GM18867 (cell line): ENCODE measurements around the gene MECP2.
"Not testable (repeated sequence)": the region's sequence is repeated elsewhere in the genome, so short reads cannot be mapped to it uniquely, and the experiment has no call there.

ENCODE experiments used
- ATAC-seq: cut with Tn5 transposase; IDR thresholded peaks from one replicate; pipeline ENCODE4 v1.9.1; 2021; ENCODE audit warnings: mild to moderate bottlenecking, moderate library complexity; ENCODE audit not compliant: unreplicated experiment

Gene MECP2

DNA sequence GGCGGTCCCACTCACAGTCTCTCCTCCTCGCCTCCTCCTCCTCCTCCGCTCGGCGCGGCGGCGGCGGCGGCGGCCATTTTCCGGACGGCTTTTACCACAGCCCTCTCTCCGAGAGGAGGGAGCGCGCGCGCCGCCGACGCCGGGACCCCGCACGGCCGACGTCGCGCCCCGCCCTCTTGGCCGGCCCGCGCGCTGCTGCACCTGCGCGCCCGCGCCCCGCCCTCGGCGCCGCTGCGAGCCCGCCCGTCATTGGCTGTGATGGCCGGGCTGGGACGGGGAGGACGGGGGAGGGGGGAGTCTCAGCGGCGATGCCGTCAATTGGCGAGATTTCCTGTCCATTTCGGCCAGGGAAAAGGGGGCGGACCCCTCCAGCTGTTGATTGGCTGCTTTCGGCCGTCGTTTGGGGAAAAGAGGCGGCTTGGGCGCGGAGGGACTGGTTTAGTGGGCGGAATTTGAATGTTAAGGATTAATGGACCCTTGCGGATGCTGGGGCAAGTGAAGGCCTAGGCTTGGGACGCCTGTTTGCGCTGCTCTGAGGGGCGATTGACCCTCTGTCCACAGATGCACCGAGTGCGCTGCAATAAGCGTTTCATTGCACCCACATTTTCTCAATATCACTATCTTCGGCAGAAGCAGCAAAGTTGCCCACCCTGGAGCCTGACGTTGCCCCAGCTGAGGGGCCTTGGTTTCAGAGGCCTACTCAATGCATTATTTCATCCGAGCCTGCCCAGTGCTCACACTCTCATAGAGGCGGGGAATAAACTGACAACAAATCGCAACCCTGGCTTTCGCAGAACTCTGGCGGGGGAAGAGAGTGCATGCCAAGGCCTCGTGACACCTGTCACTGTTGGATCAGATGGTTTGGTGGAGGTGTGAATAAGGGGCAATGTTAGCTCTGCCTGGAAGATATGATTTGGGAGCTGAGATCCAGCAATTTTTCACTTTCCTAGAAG, at the start of gene MECP2:
Gene MECP2 (minus strand): TSS at position 129 of the 953 bp plus-strand sequence.
- peak; percentile 81 for ATAC-seq

DNA sequence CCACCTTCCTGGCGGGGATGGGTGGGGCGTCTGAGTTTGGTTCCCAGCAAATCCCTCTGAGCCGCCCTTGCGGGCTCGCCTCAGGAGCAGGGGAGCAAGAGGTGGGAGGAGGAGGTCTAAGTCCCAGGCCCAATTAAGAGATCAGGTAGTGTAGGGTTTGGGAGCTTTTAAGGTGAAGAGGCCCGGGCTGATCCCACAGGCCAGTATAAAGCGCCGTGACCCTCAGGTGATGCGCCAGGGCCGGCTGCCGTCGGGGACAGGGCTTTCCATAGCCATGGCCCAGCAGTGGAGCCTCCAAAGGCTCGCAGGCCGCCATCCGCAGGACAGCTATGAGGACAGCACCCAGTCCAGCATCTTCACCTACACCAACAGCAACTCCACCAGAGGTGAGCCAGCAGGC, 46.5 kb upstream of the MECP2 start, which contains the start of gene OPN1LW:
Gene OPN1LW (plus strand): TSS at position 234 of the 400 bp plus-strand sequence. CDS start 41 bp downstream, at position 275.
- ATAC-seq: not testable (repeated sequence)

DNA sequence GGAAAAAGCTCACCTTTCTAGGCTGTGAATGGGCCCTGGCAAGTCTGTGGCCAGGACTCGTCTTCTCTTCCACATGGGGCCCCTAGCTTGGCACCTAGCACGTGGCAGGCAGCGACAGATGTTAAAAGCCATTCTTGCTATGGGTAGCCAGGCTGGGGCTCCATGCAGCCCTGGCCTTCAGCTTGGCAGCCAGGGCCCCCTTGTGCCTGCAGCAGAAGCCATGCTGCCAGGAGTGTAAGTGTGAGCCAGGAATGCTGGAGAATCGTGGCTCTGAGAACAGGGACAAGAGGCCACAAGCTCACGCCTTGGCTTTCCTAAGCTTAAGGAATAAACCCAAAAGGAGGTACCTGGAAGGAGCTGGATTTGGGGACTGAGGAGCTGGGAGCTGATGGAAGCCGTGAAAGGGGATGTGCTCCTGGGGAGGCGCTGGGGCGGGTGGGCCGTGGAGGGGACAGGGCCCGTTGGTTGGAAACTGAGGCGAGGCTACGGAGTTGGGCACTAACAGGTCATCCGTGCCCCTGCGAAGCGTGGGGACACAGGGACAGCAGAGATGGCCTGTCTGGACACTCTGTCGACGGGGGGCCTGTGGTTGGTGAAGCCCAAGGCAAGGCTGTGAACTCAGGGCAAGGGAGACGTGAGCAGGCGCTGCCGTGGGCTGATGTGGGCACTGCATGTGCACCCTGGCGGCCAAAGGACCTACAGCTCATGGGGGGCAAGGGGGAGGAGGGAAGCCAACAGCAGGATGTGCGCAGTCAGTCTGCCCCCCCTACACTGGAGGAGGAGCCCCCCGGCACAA, 45.6 kb upstream of the MECP2 start:
- no peak for ATAC-seq

DNA sequence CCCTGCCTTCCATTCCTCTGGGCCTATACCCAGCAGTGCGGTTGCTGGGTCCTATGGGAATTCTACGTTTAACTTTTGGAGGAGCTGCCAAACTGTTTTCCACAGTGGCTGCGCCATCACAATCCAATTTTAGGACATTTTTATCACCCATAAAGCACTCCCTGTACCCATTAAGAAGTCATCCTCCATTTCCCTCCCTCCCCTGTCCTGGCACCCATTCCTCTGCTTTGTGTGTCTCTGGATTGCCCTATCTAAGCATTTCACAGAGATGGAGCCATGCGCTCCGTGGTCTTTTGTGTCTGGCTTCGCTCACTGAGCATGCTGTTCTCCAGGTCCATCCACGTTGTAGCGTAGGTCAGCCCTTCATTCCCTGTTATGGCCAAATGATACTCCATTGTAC, 44.9 kb upstream of the MECP2 start:
- no peak for ATAC-seq

DNA sequence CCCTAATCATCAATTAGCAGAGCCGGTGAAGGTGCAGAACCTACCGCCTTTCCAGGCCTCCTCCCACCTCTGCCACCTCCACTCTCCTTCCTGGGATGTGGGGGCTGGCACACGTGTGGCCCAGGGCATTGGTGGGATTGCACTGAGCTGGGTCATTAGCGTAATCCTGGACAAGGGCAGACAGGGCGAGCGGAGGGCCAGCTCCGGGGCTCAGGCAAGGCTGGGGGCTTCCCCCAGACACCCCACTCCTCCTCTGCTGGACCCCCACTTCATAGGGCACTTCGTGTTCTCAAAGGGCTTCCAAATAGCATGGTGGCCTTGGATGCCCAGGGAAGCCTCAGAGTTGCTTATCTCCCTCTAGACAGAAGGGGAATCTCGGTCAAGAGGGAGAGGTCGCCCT, 43.2 kb upstream of the MECP2 start:
- no peak for ATAC-seq

DNA sequence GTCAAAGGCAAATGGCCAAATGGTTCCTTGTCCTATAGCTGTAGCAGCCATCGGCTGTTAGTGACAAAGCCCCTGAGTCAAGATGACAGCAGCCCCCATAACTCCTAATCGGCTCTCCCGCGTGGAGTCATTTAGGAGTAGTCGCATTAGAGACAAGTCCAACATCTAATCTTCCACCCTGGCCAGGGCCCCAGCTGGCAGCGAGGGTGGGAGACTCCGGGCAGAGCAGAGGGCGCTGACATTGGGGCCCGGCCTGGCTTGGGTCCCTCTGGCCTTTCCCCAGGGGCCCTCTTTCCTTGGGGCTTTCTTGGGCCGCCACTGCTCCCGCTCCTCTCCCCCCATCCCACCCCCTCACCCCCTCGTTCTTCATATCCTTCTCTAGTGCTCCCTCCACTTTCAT, 42.7 kb upstream of the MECP2 start:
- ATAC-seq: no peak

DNA sequence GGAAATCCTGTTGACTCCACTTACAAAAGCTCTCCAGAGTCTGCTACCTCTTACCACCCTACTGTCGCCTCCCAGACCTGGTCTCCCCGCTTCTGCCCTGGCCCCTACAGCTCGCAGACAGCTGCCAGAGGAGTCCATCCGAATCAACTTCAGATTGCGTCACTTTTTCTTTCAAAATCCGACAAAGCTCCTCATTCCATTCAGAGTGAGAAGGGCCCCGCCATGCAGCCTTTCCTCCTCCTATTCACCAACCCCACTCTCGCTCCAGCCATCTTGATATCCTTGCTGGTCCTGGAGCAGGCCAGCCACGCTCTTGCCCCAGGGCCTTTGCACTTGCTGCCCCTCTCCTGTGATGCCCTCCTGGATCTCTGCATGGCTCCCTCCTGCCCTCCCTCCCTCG, 41.3 kb upstream of the MECP2 start:
- ATAC-seq: no peak

DNA sequence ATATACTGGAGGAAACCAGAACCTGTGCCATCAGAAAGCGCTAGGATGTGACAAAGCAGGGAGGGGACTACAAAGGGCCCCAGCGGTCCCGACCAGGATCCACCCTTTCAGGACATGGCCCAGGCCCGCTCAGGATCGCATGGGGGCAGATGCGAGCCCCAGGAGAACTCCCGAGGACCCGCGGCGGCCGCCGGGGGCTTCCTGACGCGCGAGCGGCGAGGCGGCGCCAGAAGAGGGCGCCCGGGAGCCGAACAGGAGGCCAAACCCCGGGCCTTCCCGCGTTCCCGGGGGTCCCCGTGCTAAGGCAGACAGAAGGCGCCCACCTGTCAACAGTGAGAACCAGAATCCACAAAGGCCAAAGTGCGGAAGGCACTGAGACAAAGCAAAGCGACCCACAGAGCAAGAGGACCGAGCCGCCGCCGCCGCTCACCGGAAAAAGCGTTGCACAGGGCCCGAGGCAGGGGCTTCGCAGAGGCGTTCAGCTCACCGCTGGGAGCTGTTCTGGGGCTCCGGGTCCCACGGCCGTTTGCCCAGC, 39.2 kb upstream of the MECP2 start:
- ATAC-seq: no peak

DNA sequence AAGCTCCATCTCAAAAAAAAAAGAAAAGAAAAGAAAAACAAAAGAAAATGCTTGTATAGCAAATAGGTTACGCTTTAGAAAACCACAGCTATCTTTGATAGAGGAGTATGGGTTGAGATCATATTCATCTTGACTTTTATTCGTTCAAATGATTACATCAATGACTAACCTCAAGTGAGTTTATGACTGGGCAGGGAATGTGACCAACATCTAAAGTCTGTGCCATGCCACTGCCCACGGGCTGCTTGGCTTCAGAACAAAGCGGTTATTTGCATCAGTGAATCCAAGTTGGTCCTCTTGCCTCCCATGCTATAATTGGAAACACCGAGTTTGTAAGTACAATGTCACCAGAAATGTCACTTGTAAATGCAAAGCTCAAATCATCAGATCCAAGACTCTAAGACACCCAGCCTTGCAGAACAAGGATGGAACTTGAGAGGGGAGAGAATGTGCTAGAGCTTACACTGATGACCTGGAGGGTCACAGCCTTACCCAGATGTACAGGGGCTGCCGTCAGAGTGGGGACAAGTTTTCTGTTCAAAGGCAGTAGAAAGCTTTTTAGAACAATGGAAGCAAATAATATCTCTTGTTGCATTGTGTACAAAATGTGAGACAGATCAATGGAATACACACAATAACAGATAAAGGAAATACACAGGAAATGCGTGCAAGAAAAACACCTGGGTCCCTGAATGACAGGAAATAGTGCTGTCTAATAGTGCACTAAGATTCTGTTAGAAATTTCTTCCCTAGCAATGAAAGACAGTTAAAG, 38.1 kb upstream of the MECP2 start:
- no peak for ATAC-seq

DNA sequence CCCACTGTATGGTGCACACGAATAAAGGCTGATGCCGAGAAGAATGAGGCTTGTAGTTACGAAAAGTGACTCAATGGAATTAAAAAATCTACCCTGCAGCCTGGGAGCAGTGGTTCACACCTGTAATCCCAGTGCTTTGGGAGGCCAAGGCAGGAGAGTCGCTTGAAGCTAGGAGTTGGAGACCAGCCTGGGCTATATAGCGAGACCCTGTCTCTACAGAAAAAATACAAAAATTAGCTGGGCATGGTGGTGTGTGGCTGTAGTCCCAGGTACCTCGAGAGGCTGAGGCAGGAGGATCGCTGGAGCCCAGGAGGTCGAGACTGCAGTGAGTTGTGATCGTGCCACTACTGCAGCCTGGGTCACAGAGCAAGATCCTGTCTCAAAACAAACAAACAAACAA, 34.8 kb upstream of the MECP2 start:
- no peak for ATAC-seq

DNA sequence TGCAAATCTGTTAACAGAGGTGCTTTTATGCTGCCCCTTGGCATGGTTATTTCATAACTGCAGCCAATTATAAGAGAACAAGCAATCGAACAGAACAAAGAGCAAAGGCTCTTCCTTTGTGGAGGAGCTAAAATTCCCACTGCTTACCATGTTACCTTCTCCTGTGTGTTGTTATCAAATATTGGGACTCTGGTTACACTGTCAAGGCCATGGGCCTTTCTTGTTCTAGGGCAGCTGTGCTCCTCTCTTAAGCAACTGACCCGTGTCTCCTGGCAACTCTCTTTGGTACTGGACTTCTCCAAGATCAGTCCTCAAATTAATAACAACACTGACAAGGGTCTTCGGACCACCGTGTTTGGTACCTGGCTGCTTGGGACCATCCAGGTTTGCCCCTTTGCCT, 34.4 kb upstream of the MECP2 start:
- ATAC-seq: no peak

DNA sequence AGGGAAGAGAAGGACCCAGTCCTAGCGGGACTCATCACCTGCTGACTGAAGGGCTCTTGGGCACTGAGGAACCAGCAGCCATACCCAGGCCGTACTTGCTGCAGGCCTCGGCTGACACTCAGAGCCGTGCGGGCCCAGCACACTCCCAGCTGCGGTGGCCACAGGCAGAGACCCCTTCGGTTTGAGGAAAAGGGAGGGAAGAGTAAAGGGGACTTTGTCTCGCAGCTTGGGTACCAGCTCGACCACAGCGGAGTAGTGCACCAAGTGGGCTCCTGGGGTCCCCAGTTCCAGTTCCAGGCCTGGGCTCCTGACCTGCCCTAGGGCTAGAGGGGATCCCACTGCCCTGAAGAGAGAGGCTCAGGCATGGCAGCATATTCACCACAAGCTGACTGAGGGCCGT, 28.6 kb upstream of the MECP2 start:
- no peak for ATAC-seq

DNA sequence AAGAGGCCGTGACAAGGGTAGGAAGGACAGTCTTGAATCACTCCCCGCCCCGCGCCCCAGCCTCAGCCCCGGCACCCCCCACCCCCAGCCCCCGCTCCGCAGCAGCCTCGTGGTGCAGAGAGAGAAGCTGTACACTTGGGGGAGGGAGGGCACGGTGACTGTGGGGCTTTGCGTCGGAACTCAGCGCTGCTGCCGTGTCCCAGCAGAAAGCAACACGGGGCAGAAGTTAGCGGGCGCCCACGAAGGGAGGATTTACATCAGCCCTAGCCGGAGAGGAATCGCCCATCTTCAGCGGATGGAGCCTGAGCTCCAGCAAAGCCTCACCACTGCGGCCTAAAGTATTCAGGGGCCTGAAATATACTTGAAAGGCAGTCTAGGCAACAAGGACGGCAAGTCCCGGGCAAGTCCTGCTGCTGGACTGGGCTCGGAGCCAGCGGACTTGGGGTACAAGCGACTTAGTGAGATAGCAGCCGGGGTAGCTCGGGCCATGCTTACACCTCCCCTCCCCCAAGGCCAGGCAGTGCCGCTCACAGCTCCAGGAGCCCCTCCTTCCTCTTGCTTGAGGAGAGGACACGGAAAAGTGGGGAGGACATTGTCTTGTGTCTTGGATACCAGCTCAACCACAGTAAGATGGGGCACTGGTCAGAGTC, 28.0 kb upstream of the MECP2 start:
- no peak for ATAC-seq

DNA sequence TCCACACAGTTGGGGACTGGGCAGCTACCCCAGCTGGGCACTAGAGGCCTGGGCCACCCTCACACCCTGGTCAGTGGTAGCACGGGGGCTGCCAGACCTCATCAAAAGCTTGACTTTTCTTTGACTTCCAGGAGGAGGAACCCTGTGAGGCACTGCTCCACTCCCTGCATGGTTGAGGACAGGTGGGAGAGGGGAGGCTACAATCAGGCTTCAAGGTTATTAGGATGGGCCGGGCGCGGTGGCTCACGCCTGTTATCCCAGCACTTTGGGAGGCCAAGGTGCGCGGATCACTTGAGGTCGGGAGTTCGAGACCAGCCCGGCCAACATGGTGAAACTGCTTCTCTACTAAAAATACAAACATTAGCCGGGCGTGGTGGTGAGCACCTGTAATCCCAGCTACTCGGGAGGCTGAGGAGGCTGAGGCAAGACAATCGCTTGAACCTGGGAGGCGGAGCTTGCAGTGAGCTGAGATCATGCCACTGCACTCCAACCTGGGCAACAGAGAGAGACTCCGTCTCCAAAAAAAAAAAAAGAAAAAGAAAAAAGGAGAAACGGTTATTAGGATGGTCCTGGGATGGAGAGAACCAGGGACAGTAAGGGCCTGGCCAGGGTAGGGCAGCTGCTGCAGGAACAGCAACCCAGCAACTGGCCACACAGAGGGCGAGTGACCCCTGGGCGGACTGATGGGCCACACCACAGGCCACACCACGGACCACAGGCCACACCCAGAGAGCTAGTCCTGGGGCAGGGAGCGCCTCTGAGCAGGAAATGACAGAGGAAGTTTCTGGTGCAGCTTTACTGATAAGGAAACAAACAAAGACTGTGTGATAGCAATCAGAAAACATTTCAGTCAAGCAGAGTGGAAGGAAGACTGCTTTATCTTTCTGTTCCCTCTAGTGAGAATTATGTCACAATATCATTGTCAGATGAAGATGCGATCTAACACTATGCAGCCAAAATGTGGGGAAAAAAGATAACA, 26.0 kb upstream of the MECP2 start:
- ATAC-seq: no peak

DNA sequence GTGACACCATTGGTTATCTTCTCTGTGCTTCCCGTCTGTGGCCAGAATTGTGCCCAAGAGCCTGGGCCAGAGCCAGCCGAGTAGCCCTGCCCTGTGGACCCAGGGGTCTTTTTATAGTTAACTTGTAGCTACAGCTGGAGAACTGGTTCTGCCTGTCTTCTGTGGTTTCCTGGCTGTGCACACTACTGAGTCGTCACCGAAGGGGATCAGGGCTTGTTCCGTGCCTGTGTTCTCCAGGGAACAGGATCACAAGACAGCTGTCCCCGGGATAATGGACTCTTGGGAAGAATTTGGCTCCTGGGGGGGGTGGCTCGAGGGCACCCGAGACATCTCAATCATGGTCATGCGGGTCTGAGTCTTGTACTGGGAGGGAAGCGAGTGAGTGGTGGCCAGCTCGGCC, 24.4 kb upstream of the MECP2 start:
- no peak for ATAC-seq

DNA sequence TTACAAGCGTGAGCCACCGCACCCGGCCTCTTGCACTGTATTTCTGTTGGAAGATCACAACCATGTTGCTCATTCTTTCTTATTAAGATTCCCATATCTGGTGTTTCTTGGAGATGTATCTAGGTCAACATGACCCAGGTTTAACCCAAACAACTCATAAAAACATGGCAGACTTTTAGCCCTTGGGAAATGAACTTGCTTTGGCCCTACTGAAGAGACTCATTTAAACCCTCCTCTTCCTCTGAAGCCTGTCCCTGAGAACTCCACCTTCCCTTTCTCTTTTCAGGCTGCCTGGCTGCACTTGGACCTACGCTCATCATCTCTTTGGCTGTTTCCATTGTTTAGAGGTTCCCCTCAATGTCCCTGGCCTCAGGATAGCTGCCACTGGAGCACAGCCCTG, 23.7 kb upstream of the MECP2 start:
- no peak for ATAC-seq

DNA sequence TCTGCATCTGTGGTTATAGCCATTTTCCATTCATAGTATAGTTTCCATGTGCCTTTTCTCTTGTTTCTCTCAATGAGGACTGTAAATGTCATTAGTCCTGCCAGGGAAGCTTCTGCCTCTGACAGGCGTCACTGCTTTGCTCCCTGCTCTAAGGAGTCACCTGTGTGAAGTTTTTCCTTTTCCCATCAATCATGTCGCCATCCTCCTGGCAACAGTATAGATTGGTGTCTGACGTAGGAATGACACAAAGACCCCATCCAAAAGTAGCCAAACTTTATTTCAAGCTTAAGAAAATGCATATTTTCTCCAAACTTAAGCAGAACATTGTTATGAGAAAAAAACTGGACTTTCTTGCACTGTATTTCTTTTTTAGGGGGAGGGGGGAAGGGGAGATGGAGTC, 23.1 kb upstream of the MECP2 start:
- ATAC-seq: no peak

DNA sequence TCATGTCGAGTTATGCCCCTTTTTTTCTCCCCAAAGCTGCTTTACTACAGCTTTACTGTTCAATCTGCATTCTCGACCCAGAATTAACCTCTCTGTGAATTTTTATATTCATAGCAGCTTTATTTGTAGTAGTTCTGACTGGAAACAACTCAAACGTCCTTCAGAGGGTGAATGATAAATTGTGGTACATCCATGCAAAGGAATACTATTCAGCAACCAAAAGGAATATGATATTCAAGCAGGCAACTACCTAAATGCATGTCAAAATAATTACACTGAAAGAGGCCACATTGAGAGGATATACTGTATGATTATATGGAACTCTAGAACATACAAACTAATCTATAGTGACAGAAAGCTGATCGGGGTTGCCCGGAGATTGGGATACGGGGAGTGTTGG, 20.0 kb upstream of the MECP2 start:
- no peak for ATAC-seq
